Measurements from ENCODE around the gene UNC5CL. TPM values are rescaled to one million over a fixed set of nuclear protein-coding genes. Genes with fewer than 3 reads are reported as not detected.

Gene UNC5CL
- total RNA-seq, 1 experiment from 2014 or later = 4.5 TPM

DNA sequence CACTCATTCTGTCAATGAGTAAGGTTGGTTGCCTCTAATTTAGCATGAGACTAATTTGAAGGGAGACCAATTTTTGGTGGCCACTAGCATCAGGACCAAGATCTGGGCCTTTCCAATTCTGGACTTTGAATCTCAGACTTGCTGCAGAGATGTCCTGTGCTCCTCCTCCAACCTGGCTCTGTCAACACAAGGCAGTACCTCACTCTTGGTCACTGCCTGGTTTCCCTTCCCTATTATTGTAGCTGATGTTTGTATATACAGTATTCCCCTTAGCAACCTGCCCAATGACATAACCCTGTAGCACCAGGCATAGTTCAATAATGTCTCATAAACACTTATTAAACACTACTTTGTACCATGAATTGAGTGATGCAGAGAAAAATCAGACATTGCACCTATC is 50.4 kb downstream of the UNC5CL start (continued):
- TF ChIP-seq ARID4B (CRISPR knock-in tag; IDR thresholded peaks at IDR 0.05; ENCODE audit: borderline replicate concordance) (no peak), CDX4 (CRISPR knock-in tag; IDR thresholded peaks at IDR 0.05; ENCODE audit: borderline replicate concordance) (no peak), OVOL2 (CRISPR knock-in tag; IDR thresholded peaks at IDR 0.05; ENCODE audit: borderline replicate concordance) (no peak), SOX15 (CRISPR knock-in tag; IDR thresholded peaks at IDR 0.05) (no peak), CREB1 (CRISPR knock-in tag; IDR thresholded peaks at IDR 0.05) (no peak), ESRRA (CRISPR knock-in tag; IDR thresholded peaks at IDR 0.05; ENCODE audit: borderline replicate concordance) (no peak), PRRX2 (CRISPR knock-in tag; IDR thresholded peaks at IDR 0.05) (no peak), TCF7 (CRISPR knock-in tag; IDR thresholded peaks at IDR 0.05; ENCODE audit: low read depth) (no peak), MYBL2 (CRISPR knock-in tag; IDR thresholded peaks at IDR 0.05) (no peak), FOXK1 (CRISPR knock-in tag; IDR thresholded peaks at IDR 0.05) (no peak), CTCF (IDR thresholded peaks at IDR 0.05) (no peak), NFE2L1 (CRISPR knock-in tag; IDR thresholded peaks at IDR 0.05) (no peak), EMX1 (CRISPR knock-in tag; IDR thresholded peaks at IDR 0.05) (no peak)
- TF ChIP-seq, protein P1, sequence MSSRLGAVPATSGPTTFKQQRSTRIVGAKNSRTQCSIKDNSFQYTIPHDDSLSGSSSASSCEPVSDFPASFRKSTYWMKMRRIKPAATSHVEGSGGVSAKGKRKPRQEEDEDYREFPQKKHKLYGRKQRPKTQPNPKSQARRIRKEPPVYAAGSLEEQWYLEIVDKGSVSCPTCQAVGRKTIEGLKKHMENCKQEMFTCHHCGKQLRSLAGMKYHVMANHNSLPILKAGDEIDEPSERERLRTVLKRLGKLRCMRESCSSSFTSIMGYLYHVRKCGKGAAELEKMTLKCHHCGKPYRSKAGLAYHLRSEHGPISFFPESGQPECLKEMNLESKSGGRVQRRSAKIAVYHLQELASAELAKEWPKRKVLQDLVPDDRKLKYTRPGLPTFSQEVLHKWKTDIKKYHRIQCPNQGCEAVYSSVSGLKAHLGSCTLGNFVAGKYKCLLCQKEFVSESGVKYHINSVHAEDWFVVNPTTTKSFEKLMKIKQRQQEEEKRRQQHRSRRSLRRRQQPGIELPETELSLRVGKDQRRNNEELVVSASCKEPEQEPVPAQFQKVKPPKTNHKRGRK (CRISPR knock-in tag; IDR thresholded peaks at IDR 0.05; ENCODE audit: borderline replicate concordance) = no peak

- no peak for TF ChIP-seq PRDM15 (CRISPR knock-in tag; IDR thresholded peaks at IDR 0.05)
- TF ChIP-seq MAX (CRISPR knock-in tag; IDR thresholded peaks at IDR 0.05) = no peak
- Mint-ChIP-seq H3K27me3 (ENCODE audit: low read depth) (peaks cover 8% of the 10 kb centered on the region), H3K9me3 (peaks cover 19% of the 10 kb centered on the region), H3K36me3 (no peaks in the 10 kb centered on the region), H3K4me1 (peaks cover 22% of the 10 kb centered on the region), H3K27ac (no peak overlapping the region), H3K4me3 (no peak overlapping the region)
- no peak for ATAC-seq
- ChIA-PET POLR2A (interaction anchor here (0.6 to 0.7 kb wide), 2 partner anchors 49 to 377 kb away, joined by 3 to 4 read pairs; no protein-coding TSS in a partner anchor), CTCF (interaction anchor here (1.4 to 1.6 kb wide), 2 partner anchors 12 to 41 kb away, joined by 3 to 4 read pairs; no protein-coding TSS in a partner anchor)
- DNase-seq (ENCODE audit: low spot score) = no peak
Observed at GRCh38 chr6:40986921-40987819, 51.9 kb downstream of the UNC5CL start.

Data from WTC11 (cell line).